Esophagus muscularis mucosa (tissue), 4 donors: ENCODE measurements around the gene RGMA. TPM values are rescaled to one million over a fixed set of nuclear protein-coding genes. Genes with fewer than 3 reads are reported as not detected.

ENCODE experiments used
- DNase-seq: peaks from one replicate; pipeline ENCODE4 v3.0.0-alpha.2; 2017; ENCODE audit errors: extremely low spot score
- H3K27ac ChIP-seq, 4 donors: fragments of 200-600 bp; sonication (generic); replicated peaks in 1 of 4; 1 replicate in 3 of 4; 2 replicates in 1 of 4; pipeline ENCODE4 v1.5.1; 2016 to 2019; ENCODE audit warnings: mild to moderate bottlenecking in 1 of 4
- H3K27me3 ChIP-seq, 4 donors: fragments of 200-600 bp; sonication (generic); one replicate each; pipeline versions ENCODE4 v1.5.1 to v1.6.0; 2016 to 2019
- H3K36me3 ChIP-seq, 4 donors: fragments of 200-600 bp; sonication (generic); one replicate each; pipeline ENCODE4 v1.5.1; 2016 to 2019
- H3K4me1 ChIP-seq, 4 donors: fragments of 200-600 bp; sonication (generic); one replicate each; pipeline ENCODE4 v1.5.1; 2016 to 2019
- H3K4me3 ChIP-seq, 4 donors: fragments of 200-600 bp; sonication (generic); 1 replicate in 2 of 4; 2 replicates in 2 of 4; pipeline ENCODE4 v1.5.1; 2016 to 2019; ENCODE audit warnings: mild to moderate bottlenecking in 4 of 4, moderate library complexity in 1 of 4
- H3K9me3 ChIP-seq, 4 donors: fragments of 200-600 bp; sonication (generic); 1 replicate in 3 of 4; 2 replicates in 1 of 4; pipeline ENCODE4 v1.5.1; 2016 to 2019
- CTCF ChIP-seq, 3 experiments: fragments of 200-600 bp in 2 of 3; fragments of 450-650 bp in 1 of 3; sonication (generic) in 2 of 3; IDR thresholded peaks; one replicate each; pipeline ENCODE4 v1.5.1; 2017 to 2019; ENCODE audit warnings: antibody characterized with exemption in 3 of 3, mild to moderate bottlenecking in 2 of 3, moderate library complexity in 1 of 3
- EP300 ChIP-seq: sonication (generic); formaldehyde crosslinking; IDR thresholded peaks from one replicate; pipeline ENCODE4 v1.6.1; 2017; ENCODE audit warnings: antibody characterized with exemption
- POLR2A ChIP-seq: fragments of 450-650 bp; IDR thresholded peaks from one replicate; pipeline ENCODE4 v1.6.1; 2017; ENCODE audit warnings: antibody characterized with exemption, moderate library complexity, mild to moderate bottlenecking, low read depth
- POLR2AphosphoS5 ChIP-seq, 2 donors: sonication (generic); formaldehyde crosslinking; IDR thresholded peaks; one replicate each; pipeline ENCODE4 v1.6.1; 2017; ENCODE audit warnings: antibody characterized with exemption in 2 of 2
- WGBS: methylation state at CpG from one replicate; pipeline ENCODE4 v1.1.5; 2018; 5-methylcytosine and 5-hydroxymethylcytosine counted together
- intact Hi-C: fragments of 100-400 bp; cut with DNase I; formaldehyde crosslinking; loops from one replicate; pipeline ENCODE4 v1.15.1; 2023
- total RNA-seq, 4 donors: library from RNA; depleted of rRNA; stranded (reverse); fragments of >200 nt; gene quantifications; one replicate each; pipeline versions ENCODE4 v1.1.0 to v1.2.1, GENCODE V29; 2016

Gene RGMA
- total RNA-seq, 4 donors from 2014 or later = 101 to 312 (median 188) TPM

DNA sequence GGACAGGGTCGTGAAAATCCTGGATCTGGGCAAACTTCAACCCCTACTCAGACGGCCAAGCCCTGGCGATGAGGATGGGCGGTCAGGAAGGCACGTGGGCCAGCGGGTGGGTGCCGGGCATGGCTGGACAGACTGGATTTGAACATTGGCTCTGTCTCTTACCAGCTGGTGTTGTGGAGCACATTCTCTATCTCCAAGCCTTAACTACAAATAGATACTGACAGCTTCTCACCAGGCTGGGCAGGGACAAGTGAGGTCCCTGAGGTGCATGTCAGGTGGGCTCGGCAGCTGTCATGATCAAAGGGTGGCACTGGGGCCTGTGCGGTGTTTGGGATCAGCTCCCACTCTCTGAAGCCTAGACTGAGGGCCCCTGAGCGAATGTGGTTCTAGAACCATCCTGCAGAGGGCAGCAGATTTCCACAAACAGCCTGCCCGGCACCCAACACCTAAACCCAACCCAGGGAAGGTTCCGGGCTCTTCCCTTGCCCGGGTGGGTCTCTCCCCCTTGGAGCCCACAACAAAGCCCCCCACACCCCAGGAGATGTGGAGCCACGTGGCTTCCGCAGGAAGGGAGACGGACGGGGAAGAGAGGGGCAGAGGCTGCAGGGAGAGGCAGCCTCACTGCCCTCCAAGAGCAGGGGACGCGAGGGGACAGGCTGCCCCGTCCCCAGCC, 58.4 kb downstream of the RGMA start:
- 25% methylated on average over 19 of the region's 20 CpGs for WGBS
- intact Hi-C loops = loop anchor here (2.0 to 5.0 kb wide), 2 partner anchors 57 to 1090 kb away; partner anchors contain the start of gene RGMA
- TF ChIP-seq POLR2AphosphoS5 (IDR thresholded peaks at IDR 0.05) (peak in 1 of 2 donors; percentile 28), CTCF (IDR thresholded peaks at IDR 0.05) (peak; percentile 88 to 96 (median 94)), EP300 (no peak), POLR2A (no peak)
- Histone ChIP-seq H3K9me3 (no peaks in the 10 kb centered on the region), H3K36me3 (peaks cover 0 to 13% (median 12%) of the 10 kb centered on the region in 4 donors), H3K4me1 (peaks cover 48 to 57% (median 57%) of the 10 kb centered on the region in 4 donors), H3K27me3 (peaks cover 0 to 5% (median 0%) of the 10 kb centered on the region in 4 donors), H3K27ac (peak overlapping the region; percentile 84 to 91 (median 89)), H3K4me3 (peak overlapping the region in 1 of 4 donors; percentile 28)
- DNase-seq = no peak

DNA sequence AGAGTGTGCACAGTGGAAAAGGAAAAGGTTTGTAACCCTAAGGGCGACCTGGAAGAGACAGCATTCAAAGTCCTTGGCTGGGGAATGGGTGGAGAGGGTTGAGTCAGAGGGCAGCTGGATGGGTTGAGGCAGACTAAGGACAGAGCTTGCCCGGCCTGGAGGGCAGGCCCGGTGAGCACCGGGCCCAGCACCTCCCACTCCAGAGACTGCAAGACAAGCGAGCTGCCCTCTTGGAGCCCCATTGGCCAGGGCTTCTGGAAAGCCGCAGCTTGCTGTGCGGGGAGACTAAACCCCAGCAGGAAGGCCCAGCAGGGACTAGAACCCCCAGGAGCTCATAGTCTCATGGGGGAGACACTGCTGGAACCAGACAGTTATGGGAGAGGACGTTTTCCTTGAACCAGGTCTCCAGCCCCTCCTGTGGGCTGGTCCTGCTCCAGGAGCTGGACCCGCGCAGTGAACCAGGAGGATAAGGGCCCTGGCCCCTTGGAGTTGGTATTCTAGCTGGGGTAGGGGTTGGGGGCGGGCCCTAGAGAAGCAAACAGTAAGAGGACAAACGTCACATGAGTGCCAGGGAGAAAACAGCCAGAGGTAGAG, 59.1 kb downstream of the RGMA start:
- peaks cover 0 to 5% (median 0%) of the 10 kb centered on the region in 4 donors for H3K27me3 ChIP-seq
- H3K9me3 ChIP-seq = no peaks in the 10 kb centered on the region
- H3K27ac ChIP-seq = peak overlapping the region; percentile 84 to 91 (median 89)
- no peak for DNase-seq
- peaks cover 4 to 19% (median 18%) of the 10 kb centered on the region in 4 donors for H3K36me3 ChIP-seq
- WGBS = 70% methylated on average over 12 of the region's 12 CpGs
- intact Hi-C loops = loop anchor here (2.0 to 5.0 kb wide), 3 partner anchors 57 to 1091 kb away; partner anchors contain the start of gene RGMA
- no peak overlapping the region for H3K4me3 ChIP-seq
- TF ChIP-seq POLR2AphosphoS5 (IDR thresholded peaks at IDR 0.05) (no peak), EP300 (no peak)
- H3K4me1 ChIP-seq = peaks cover 51 to 63% (median 59%) of the 10 kb centered on the region in 4 donors

- H3K4me3 ChIP-seq = peak overlapping the region in 3 of 4 donors; percentile 9 to 28 (median 16)
- 66% methylated on average over 17 of the region's 17 CpGs for WGBS
- peaks cover 0 to 5% (median 0%) of the 10 kb centered on the region in 4 donors for H3K27me3 ChIP-seq
- no peaks in the 10 kb centered on the region for H3K9me3 ChIP-seq
- H3K36me3 ChIP-seq = peaks cover 10 to 25% (median 24%) of the 10 kb centered on the region in 4 donors
- intact Hi-C loops = loop anchor here (5.0 kb wide), 1 partner anchor 232 kb away; no protein-coding TSS in a partner anchor
- peak overlapping the region; percentile 84 to 91 (median 89) for H3K27ac ChIP-seq
- TF ChIP-seq EP300 = no peak
- TF ChIP-seq POLR2A = no peak
- TF ChIP-seq POLR2AphosphoS5 (IDR thresholded peaks at IDR 0.05) = peak in 1 of 2 donors; percentile 33
- TF ChIP-seq CTCF (IDR thresholded peaks at IDR 0.05) = no peak
- DNase-seq = no peak
- peaks cover 53 to 63% (median 58%) of the 10 kb centered on the region in 4 donors for H3K4me1 ChIP-seq
Observed at GRCh38 chr15:93029214-93029835, 59.7 kb downstream of the RGMA start.

DNA sequence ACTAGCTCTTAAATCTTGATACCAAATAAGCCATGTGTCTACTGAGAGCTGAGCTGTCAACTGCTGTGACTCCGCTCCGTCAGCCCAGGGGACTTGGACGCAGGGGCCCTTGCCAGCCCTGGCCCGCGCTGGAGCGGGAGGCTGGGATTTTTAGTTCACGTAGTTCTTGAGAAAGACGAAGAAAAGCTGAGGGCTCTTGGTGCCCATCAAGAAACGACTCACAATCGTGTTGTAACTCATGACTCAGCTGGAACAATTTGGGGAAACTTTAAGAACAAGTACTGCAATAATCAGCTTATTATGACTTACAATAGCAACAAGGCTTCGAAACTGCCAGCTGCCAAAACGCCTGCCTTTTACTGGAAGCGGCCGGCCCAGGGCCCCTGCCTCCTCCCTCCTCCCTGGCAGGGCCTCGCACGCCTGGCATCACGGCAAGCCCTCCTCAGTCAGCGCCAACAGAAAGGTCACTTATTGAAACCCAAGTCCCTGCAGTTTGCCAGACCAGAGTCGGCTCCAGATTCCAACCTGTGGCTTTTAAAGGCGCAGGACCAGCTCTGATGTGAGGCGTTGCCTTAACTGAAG, 60.3 kb downstream of the RGMA start:
- TF ChIP-seq POLR2AphosphoS5 (IDR thresholded peaks at IDR 0.05) (peak; percentile 58 to 82), EP300 (peak; percentile 60), POLR2A (no peak)
- H3K9me3 ChIP-seq = no peaks in the 10 kb centered on the region
- H3K27me3 ChIP-seq = peaks cover 0 to 5% (median 0%) of the 10 kb centered on the region in 4 donors
- peak overlapping the region; percentile 84 to 91 (median 89) for H3K27ac ChIP-seq
- intact Hi-C loops = loop anchor here (5.0 kb wide), 1 partner anchor 231 kb away; no protein-coding TSS in a partner anchor
- H3K36me3 ChIP-seq = peaks cover 10 to 31% (median 27%) of the 10 kb centered on the region in 4 donors
- DNase-seq = peak; percentile 96
- WGBS = 22% methylated on average over 17 of the region's 21 CpGs
- peak overlapping the region in 3 of 4 donors; percentile 9 to 28 (median 16) for H3K4me3 ChIP-seq
- peaks cover 53 to 63% (median 59%) of the 10 kb centered on the region in 4 donors for H3K4me1 ChIP-seq

GRCh38 chr15:93028111-93028631, 60.8 kb downstream of the RGMA start:
- intact Hi-C loops = loop anchor here (5.0 kb wide), 1 partner anchor 231 kb away; no protein-coding TSS in a partner anchor
- peaks cover 0 to 5% (median 0%) of the 10 kb centered on the region in 4 donors for H3K27me3 ChIP-seq
- TF ChIP-seq POLR2A (no peak), CTCF (IDR thresholded peaks at IDR 0.05) (no peak)
- H3K27ac ChIP-seq = peak overlapping the region; percentile 84 to 91 (median 89)
- DNase-seq = no peak
- H3K36me3 ChIP-seq = peaks cover 12 to 37% (median 30%) of the 10 kb centered on the region in 4 donors
- H3K4me1 ChIP-seq = peaks cover 53 to 63% (median 59%) of the 10 kb centered on the region in 4 donors
- H3K9me3 ChIP-seq = no peaks in the 10 kb centered on the region
- WGBS = 64% methylated on average over 8 of the region's 13 CpGs
- peak overlapping the region in 2 of 4 donors; percentile 9 to 16 for H3K4me3 ChIP-seq
